ENCODE data around the gene GATAD2B. TPM values are rescaled to one million over a fixed set of nuclear protein-coding genes. Genes with fewer than 3 reads are reported as not detected.

Gene GATAD2B
- total and polyA plus RNA-seq, 2 of the 4 experiments (the other 2 are of a cell fraction) = 3.8 to 6.2 TPM

GRCh38 chr1:153869486-153869885 is 53.3 kb downstream of the GATAD2B start:
- H3K4me2 ChIP-seq (ENCODE audit: low read depth, low read length) = no peak overlapping the region
- no peak overlapping the region for H4K5ac ChIP-seq (ENCODE audit: low read depth, low read length)
- CTCF ChIA-PET = no interaction called here
- H4K8ac ChIP-seq (ENCODE audit: low read depth in 2 of 2, low read length in 2 of 2) = no peak overlapping the region
- no peak overlapping the region for H2AK9ac ChIP-seq (replicated peaks; ENCODE audit: low read depth, low read length, poor library complexity)
- no peaks in the 10 kb centered on the region for H3K9me3 ChIP-seq (ENCODE audit: control insufficient read depth, insufficient read depth, low read length)
- DNase-seq (no peak), ATAC-seq (ENCODE audit: low read depth) (no peak)
- H2AFZ ChIP-seq (replicated peaks; ENCODE audit: low read length, poor library complexity) = no peak overlapping the region
- dilution Hi-C loops (cut with HindIII; ENCODE audit: low sequenced_read_pairs, unreplicated experiment) (no loop called here), in situ Hi-C loops (cut with MboI; ENCODE audit: low sequenced_read_pairs) (no loop called here), intact Hi-C loops (cut with micrococcal nuclease) (no loop called here)
- no peak overlapping the region for H2BK20ac ChIP-seq (ENCODE audit: low read depth, low read length)
- 83% methylated on average over 1 of the region's 3 CpGs; no CpG with 5 or more reads in 1 of the 2 experiments for WGBS, 2 experiments (ENCODE audit: extremely low coverage in 2 of 2, insufficient read length in 1 of 2)
- H4K91ac ChIP-seq (ENCODE audit: insufficient read depth, low read depth, low read length) = no peak overlapping the region
- POLR2A ChIA-PET (ENCODE audit: unreplicated experiment) = no interaction called here
- H3K4me3 ChIP-seq (ENCODE audit: insufficient read depth, low read depth, low read length) = no peak overlapping the region
- H3K23ac ChIP-seq (ENCODE audit: low read depth, low read length) = no peak overlapping the region
- TF ChIP-seq CEBPB (IDR thresholded peaks at IDR 0.05; ENCODE audit: low read depth, low read length) (peak; percentile 70), CHD1 (IDR thresholded peaks at IDR 0.05; ENCODE audit: low read depth, low read length) (no peak)
- no peak overlapping the region for H3K56ac ChIP-seq (ENCODE audit: extremely low read depth, insufficient read depth, low read length)
- no peak overlapping the region for H3K27ac ChIP-seq (ENCODE audit: insufficient read depth, low read length)
- H3K14ac ChIP-seq (replicated peaks; ENCODE audit: low read depth, low read length) = no peak overlapping the region
- no peaks in the 10 kb centered on the region for H3K27me3 ChIP-seq (ENCODE audit: control insufficient read depth, insufficient read depth, low read length)
- no peak overlapping the region for H2BK15ac ChIP-seq (ENCODE audit: low read depth, low read length)
- H3K4ac ChIP-seq (ENCODE audit: low read depth, low read length) = no peak overlapping the region
- H3K18ac ChIP-seq (ENCODE audit: low read depth, low read length) = no peak overlapping the region
- peaks cover 23 to 63% of the 10 kb centered on the region in 2 experiments for H3K79me1 ChIP-seq (ENCODE audit: low read depth in 1 of 2, low read length in 2 of 2)
- H3K9ac ChIP-seq (ENCODE audit: low read depth, low read length) = no peak overlapping the region
- H2AK5ac ChIP-seq (ENCODE audit: low read depth, low read length) = no peak overlapping the region
- peaks cover 14% of the 10 kb centered on the region; the same call in 1 of the 2 replicates for H3K9me1 ChIP-seq (ENCODE audit: insufficient read depth, low read length)
- BruUV-seq (replicated peaks) = no TSS peak
- peaks cover 2% of the 10 kb centered on the region; the same call in 1 of the 2 replicates for H3K4me1 ChIP-seq (ENCODE audit: control insufficient read depth, insufficient read depth, low read length)
- H4K20me1 ChIP-seq (ENCODE audit: insufficient read depth, low read length) = peaks cover 33% of the 10 kb centered on the region
- no peak overlapping the region for H2BK5ac ChIP-seq (ENCODE audit: low read depth, low read length, poor library complexity, severe bottlenecking)
- peaks cover 6% of the 10 kb centered on the region for H3K36me3 ChIP-seq (ENCODE audit: control insufficient read depth, insufficient read depth, low read length)
- no peak overlapping the region for H2BK120ac ChIP-seq (ENCODE audit: low read depth, low read length)
